Astrocyte of the cerebellum (primary cell): ENCODE data around the gene CACNA1S.

Experiments used
- DNase-seq: peaks from one replicate; pipeline ENCODE4 v3.0.0-alpha.2; 2011; ENCODE audit warnings: low read depth
- H3K4me3 ChIP-seq: 2 replicates; pipeline ENCODE4 v1.5.1; 2011; ENCODE audit warnings: mild to moderate bottlenecking, low read depth, low read length, moderate library complexity
- CTCF ChIP-seq: IDR thresholded peaks from 2 replicates; pipeline ENCODE4 v1.5.1; 2012; ENCODE audit warnings: low read length, low read depth, moderate library complexity, mild to moderate bottlenecking; ENCODE audit errors: missing control alignments
- in situ Hi-C: cut with HindIII; loops from 2 replicates; pipeline ENCODE4 v1.10.0; 2017; ENCODE audit warnings: low sequenced_read_pairs

Gene CACNA1S

GRCh38 chr1:201112926-201113325 lies 700 bp upstream of the CACNA1S start:
- TF ChIP-seq CTCF = no peak
- no peak overlapping the region for H3K4me3 ChIP-seq
- in situ Hi-C loops = no loop called here
- DNase-seq = no peak

DNA sequence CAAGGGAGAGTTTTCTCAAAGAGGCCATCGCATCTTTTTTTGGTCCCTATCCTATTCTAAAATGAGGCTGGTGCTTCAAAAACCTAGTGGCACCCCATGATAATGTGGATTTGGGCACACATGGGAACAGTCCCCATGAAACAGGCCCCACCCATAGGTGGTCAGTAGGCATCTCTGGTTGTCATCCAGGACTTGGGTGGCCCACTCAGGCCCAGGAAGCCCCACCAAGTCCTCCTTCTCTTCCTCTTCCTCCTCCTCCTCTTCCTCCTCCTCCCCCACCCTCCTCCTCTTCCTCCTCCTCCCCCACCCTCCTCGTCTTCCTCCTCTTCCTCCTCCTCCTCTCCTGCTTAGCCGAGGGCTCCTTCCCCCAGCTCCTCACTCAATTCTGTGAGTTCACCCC lies 554 bp downstream of the CACNA1S start:
- no peak overlapping the region for H3K4me3 ChIP-seq
- in situ Hi-C loops = no loop called here
- TF ChIP-seq CTCF = no peak
- DNase-seq = no peak

DNA sequence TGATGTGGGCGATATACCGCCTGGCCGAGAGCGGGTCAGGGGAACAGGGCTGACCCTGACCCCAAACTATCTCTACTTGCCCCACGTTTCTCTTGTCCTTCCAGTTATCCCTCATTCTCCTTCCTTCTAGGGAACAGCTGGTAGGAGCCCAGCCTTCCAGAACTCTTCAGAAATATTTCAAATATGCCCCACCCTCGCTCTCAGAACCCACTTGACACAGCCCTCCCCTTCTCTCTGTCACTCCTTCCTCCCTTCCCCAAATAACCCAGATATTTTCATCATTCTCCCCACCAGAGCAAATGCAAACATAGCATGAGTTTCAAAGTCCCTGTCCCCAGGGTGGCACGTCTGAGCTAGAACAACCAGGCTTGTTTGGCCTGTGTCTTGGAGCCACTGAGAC lies 1.1 kb downstream of the CACNA1S start:
- in situ Hi-C loops = no loop called here
- no peak overlapping the region for H3K4me3 ChIP-seq
- DNase-seq = no peak
- TF ChIP-seq CTCF = no peak

GRCh38 chr1:201110616-201111015 lies 1.6 kb downstream of the CACNA1S start:
- no peak overlapping the region for H3K4me3 ChIP-seq
- DNase-seq = no peak
- in situ Hi-C loops = no loop called here
- no peak for TF ChIP-seq CTCF

DNA sequence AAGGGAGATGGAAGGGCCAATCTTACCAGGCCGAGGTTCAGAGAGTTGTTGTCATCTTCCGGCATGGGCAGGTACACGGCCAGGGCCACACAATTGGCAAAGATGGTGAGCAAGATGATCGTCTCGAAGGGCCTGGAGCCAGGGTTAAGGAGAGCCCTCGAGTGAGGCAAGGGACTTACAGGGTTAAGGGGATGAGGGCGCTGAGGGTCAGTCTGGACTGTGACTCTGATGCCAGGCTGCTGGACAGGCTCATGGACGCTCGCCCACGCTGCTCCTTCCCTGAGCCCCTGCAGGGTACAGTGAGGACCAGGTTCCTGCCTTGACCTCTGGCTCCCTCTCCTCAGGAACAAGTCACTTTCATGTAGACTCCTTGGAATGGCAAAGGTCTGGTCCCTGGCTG lies 2.1 kb downstream of the CACNA1S start:
- TF ChIP-seq CTCF = no peak
- H3K4me3 ChIP-seq = no peak overlapping the region
- in situ Hi-C loops = no loop called here
- no peak for DNase-seq

DNA sequence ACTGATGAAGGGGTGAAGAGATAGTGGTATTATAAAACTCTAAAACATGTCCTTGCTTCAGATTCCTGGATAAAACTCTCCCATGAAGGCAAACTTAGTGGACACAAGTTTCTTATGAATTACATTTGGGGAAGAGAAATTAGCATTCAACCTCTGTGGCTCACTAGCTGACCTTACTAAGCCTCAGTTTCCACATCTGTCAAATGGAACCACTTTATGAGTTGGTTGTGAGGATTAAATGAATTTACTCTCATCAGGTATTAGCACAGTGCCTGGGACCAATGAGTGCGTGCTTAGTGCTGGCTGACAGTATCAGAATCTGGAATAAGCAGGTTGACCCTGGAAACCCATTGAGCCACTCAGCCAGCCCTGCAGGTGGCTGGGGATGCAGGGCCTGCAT lies 2.6 kb downstream of the CACNA1S start:
- no peak for TF ChIP-seq CTCF
- DNase-seq = no peak
- no peak overlapping the region for H3K4me3 ChIP-seq
- in situ Hi-C loops = no loop called here

DNA sequence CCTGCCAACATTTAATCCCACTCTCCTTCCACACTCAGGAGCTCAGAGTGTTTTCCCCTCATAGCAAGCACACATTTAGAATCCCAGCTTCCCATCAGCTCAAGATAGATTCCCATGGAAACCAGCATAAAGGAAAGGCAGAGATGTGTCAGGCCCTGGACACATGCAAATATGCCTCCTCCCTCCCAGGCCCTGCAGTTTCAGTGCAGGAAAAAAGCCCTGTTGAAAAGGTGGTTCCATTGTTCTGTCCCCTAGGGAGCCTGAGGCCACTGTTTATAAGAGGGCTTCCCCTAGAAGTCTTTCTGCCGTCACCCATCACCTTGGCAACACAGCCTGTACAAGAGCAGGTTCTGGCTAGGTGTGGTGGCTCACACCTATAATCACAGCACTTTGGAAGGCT lies 3.6 kb downstream of the CACNA1S start:
- DNase-seq = no peak
- H3K4me3 ChIP-seq = no peak overlapping the region
- in situ Hi-C loops = no loop called here
- no peak for TF ChIP-seq CTCF
